ENCODE measurements around the gene BMP5. TPM values are rescaled to one million over a fixed set of nuclear protein-coding genes. Genes with fewer than 3 reads are reported as not detected.
A peak's percentile ranks its signal among the peaks of the same experiment; 100 is the strongest.

BMP5 gene
- total RNA-seq (1.0 and 1.5 TPM in 2 replicates), polyA plus RNA-seq (0.05 TPM in 1 of 2 replicates, not detected in the other), polyA minus RNA-seq (ENCODE audit: low replicate concordance) (not detected in 2 replicates)
- polyA plus RNA-seq (2012), result 0.05 TPM in 1 of 2 replicates, not detected in the other

DNA sequence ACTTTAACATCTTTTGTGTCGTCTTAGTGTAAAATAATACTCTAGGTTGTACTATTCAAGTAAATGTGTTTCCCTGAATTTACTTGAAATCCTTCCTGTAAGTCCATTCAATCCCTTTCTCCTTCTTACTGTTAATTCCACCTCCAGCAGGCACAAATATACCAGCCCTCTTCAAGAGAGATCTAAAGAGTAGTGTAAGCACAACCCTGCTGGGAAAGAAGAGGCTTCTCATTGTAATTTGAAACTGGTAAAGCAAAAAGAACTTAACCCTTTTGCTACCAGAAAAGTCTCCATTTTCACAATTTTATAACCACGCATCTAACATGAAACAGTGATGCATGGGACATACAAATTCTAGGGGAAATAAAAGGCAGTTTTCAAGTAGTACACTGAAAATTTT is at the start of gene BMP5:
Gene BMP5 (minus strand): TSS at position 191 of the 400 bp plus-strand sequence. CDS start 725 bp downstream, outside the sequence.
- Histone ChIP-seq H2AFZ (ENCODE audit: low read length) (no peak within 1 kb of the TSS), H3K4me3 (replicated peaks in 1 of 4; ENCODE audit: control extremely low read depth in 1 of 4, insufficient read depth in 1 of 4, low read depth in 3 of 4, low read length in 4 of 4) (peak within 1 kb of the TSS in 1 of 4 experiments; percentile 63), H3K27ac (ENCODE audit: insufficient read depth, low read length) (no peak within 1 kb of the TSS), H3K27me3 (ENCODE audit: control insufficient read depth, insufficient read depth, low read length) (no peaks in the 10 kb centered on the region), H4K20me1 (ENCODE audit: control insufficient read depth, extremely low read depth, insufficient read depth, low read length) (no peaks in the 10 kb centered on the region), H3K9ac (ENCODE audit: insufficient read depth, low read length) (no peak within 1 kb of the TSS), H3K9me3 (ENCODE audit: control insufficient read depth, insufficient read depth, low read depth, low read length) (no peaks in the 10 kb centered on the region), H3K36me3 (ENCODE audit: control insufficient read depth, insufficient read depth, low read length) (no peaks in the 10 kb centered on the region), H3K79me2 (ENCODE audit: control insufficient read depth, insufficient read depth, low read length) (no peaks in the 10 kb centered on the region), H3K4me2 (ENCODE audit: extremely low read depth, insufficient read depth, low read length) (peak within 1 kb of the TSS; percentile 1), H3K4me1 (ENCODE audit: control insufficient read depth, extremely low read depth, insufficient read depth, low read length) (no peaks in the 10 kb centered on the region)
- no peak for TF ChIP-seq EZH2 (IDR thresholded peaks at IDR 0.05; ENCODE audit: low read length, missing control alignments)
- TF ChIP-seq, protein P1, sequence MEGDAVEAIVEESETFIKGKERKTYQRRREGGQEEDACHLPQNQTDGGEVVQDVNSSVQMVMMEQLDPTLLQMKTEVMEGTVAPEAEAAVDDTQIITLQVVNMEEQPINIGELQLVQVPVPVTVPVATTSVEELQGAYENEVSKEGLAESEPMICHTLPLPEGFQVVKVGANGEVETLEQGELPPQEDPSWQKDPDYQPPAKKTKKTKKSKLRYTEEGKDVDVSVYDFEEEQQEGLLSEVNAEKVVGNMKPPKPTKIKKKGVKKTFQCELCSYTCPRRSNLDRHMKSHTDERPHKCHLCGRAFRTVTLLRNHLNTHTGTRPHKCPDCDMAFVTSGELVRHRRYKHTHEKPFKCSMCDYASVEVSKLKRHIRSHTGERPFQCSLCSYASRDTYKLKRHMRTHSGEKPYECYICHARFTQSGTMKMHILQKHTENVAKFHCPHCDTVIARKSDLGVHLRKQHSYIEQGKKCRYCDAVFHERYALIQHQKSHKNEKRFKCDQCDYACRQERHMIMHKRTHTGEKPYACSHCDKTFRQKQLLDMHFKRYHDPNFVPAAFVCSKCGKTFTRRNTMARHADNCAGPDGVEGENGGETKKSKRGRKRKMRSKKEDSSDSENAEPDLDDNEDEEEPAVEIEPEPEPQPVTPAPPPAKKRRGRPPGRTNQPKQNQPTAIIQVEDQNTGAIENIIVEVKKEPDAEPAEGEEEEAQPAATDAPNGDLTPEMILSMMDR (conservative IDR thresholded peaks at IDR 0.05 in 1 of 2, IDR thresholded peaks at IDR 0.05 in 1 of 2; ENCODE audit: low read depth in 1 of 2, low read length in 2 of 2), result no peak
- peak in 1 of 2 donors; percentile 53 for DNase-seq (ENCODE audit: low read depth in 2 of 2)

DNA sequence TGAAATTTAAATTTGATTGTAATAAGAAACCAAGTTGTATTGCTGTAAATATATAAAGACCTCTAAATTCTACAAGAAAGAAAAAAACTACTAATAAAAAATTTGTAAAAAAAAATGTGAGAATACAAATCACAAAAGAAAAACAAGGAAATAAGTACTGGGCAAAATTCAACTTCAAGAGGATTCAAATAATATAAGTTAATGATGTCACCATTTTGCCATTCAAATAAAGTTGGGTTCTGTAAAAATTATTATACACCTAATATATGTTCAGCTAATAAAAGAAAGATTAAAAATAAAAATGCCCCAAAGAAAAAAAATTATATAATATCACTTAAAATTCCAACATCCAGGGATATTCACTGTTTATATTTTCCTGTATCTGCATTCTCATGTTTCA is 47.0 kb upstream of the BMP5 start:
- H3K36me3 ChIP-seq (ENCODE audit: control insufficient read depth, insufficient read depth, low read length), result no peaks in the 10 kb centered on the region
- TF ChIP-seq EZH2 (IDR thresholded peaks at IDR 0.05; ENCODE audit: low read length, missing control alignments), result no peak
- TF ChIP-seq, protein P1 (conservative IDR thresholded peaks at IDR 0.05 in 1 of 2, IDR thresholded peaks at IDR 0.05 in 1 of 2; ENCODE audit: low read depth in 1 of 2, low read length in 2 of 2), result no peak
- H2AFZ ChIP-seq (ENCODE audit: low read length), result no peak overlapping the region
- no peak overlapping the region for H3K4me3 ChIP-seq (replicated peaks in 1 of 4; ENCODE audit: control extremely low read depth in 1 of 4, insufficient read depth in 1 of 4, low read depth in 3 of 4, low read length in 4 of 4)
- H3K27me3 ChIP-seq (ENCODE audit: control insufficient read depth, insufficient read depth, low read length), result no peaks in the 10 kb centered on the region
- H3K9ac ChIP-seq (ENCODE audit: insufficient read depth, low read length), result no peak overlapping the region
- H3K4me1 ChIP-seq (ENCODE audit: control insufficient read depth, extremely low read depth, insufficient read depth, low read length), result no peaks in the 10 kb centered on the region
- no peak overlapping the region for H3K27ac ChIP-seq (ENCODE audit: insufficient read depth, low read length)
- DNase-seq (ENCODE audit: low read depth in 2 of 2), result no peak
- H3K4me2 ChIP-seq (ENCODE audit: extremely low read depth, insufficient read depth, low read length), result no peak overlapping the region
- H4K20me1 ChIP-seq (ENCODE audit: control insufficient read depth, extremely low read depth, insufficient read depth, low read length), result no peaks in the 10 kb centered on the region
- no peaks in the 10 kb centered on the region for H3K9me3 ChIP-seq (ENCODE audit: control insufficient read depth, insufficient read depth, low read depth, low read length)
- no peaks in the 10 kb centered on the region for H3K79me2 ChIP-seq (ENCODE audit: control insufficient read depth, insufficient read depth, low read length)

DNA sequence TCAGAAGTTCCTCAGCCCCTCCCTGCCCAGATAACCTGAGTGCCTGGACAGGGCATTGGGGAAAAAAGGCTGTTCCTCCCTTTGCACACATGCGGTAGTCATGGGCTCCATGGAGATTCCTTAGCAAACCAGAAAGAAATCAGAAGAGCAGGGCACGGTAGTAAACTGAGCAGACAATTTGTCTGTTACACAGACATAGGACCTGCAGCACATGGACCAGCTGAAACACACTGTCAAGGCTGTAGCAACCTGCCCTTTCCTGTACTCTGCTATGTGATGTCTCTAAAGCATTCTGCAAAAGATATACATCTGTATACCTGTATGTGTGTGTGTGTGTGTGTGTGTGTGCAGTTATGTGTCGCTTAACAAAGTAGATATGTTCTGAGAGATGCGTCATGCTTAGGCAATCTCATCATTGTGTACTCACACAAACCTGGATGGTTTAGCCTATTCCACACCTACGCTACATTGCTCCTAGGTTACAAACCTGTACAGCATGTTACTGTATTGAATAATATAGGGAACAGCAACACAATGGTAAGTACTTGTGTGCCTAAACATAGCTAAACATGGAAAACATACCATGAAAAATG is 44.4 kb upstream of the BMP5 start:
- DNase-seq (ENCODE audit: low read depth in 2 of 2), result no peak
- Histone ChIP-seq H3K4me1 (ENCODE audit: control insufficient read depth, extremely low read depth, insufficient read depth, low read length) (no peaks in the 10 kb centered on the region), H2AFZ (ENCODE audit: low read length) (no peak overlapping the region), H4K20me1 (ENCODE audit: control insufficient read depth, extremely low read depth, insufficient read depth, low read length) (no peaks in the 10 kb centered on the region), H3K27me3 (ENCODE audit: control insufficient read depth, insufficient read depth, low read length) (no peaks in the 10 kb centered on the region), H3K79me2 (ENCODE audit: control insufficient read depth, insufficient read depth, low read length) (no peaks in the 10 kb centered on the region), H3K27ac (ENCODE audit: insufficient read depth, low read length) (no peak overlapping the region), H3K4me3 (replicated peaks in 1 of 4; ENCODE audit: control extremely low read depth in 1 of 4, insufficient read depth in 1 of 4, low read depth in 3 of 4, low read length in 4 of 4) (no peak overlapping the region), H3K9ac (ENCODE audit: insufficient read depth, low read length) (no peak overlapping the region), H3K36me3 (ENCODE audit: control insufficient read depth, insufficient read depth, low read length) (no peaks in the 10 kb centered on the region), H3K9me3 (ENCODE audit: control insufficient read depth, insufficient read depth, low read depth, low read length) (no peaks in the 10 kb centered on the region), H3K4me2 (ENCODE audit: extremely low read depth, insufficient read depth, low read length) (no peak overlapping the region)
- TF ChIP-seq EZH2 (IDR thresholded peaks at IDR 0.05; ENCODE audit: low read length, missing control alignments), result no peak
- TF ChIP-seq, protein P1 (conservative IDR thresholded peaks at IDR 0.05 in 1 of 2, IDR thresholded peaks at IDR 0.05 in 1 of 2; ENCODE audit: low read depth in 1 of 2, low read length in 2 of 2), result no peak
